HG03354 (cell line): Measurements from ENCODE around the gene SEMA6A.

Experiments used
- ATAC-seq: cut with Tn5 transposase; IDR thresholded peaks from one replicate; pipeline ENCODE4 v1.9.1; 2021; ENCODE audit warnings: mild to moderate bottlenecking; ENCODE audit not compliant: unreplicated experiment, poor library complexity, severe bottlenecking

The SEMA6A gene

DNA sequence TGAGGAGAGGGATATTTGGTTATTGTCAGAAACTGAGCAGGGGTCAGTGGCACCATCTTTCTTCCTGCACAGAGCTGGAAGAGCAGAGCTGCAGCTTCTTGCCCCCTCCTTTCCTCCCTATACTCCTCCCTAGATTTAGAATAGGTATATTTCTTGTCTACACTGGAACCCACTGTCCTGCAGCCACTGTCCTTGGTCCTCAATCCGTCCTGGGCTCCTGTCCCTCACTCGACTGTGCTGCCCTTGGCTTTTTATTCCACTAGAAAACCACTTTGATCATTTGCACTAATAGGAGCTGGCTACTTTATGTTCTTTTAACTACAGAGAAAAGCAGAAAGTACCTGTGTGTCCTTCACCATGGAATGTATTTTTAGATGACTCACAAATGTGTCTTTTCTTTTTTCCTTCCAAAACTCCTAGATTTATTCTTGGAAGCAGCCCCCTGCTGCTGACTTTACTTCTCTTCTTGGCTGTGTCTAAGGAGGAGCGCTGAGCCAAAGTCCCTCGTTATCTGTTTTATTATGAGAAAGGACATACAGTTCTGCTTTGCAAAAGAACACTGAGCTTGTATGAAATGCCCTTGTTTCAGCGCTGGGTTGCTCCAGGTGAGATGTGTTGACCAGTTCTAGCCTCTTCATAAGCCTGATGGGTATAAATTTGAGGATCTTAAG is 150.9 kb downstream of the SEMA6A start:
- no peak for ATAC-seq

DNA sequence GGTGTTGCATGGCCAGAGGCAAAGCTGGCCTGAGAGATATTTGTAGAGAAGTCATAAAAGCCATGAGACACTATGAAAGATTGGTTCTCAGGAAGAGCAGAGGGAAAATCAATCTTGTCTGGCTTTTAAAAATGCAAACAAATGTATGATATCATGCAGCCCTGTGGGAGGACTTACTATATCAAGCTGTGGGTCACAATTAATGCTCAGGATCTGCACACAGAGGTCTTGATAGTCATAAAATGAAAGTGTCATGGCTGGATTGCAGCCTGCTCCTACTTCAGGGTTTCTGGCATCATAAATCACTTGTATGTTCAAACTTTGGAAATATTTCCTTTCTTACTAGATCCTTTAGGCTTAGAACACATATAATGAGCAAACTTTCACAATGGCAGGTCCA is 151.5 kb downstream of the SEMA6A start:
- no peak for ATAC-seq

DNA sequence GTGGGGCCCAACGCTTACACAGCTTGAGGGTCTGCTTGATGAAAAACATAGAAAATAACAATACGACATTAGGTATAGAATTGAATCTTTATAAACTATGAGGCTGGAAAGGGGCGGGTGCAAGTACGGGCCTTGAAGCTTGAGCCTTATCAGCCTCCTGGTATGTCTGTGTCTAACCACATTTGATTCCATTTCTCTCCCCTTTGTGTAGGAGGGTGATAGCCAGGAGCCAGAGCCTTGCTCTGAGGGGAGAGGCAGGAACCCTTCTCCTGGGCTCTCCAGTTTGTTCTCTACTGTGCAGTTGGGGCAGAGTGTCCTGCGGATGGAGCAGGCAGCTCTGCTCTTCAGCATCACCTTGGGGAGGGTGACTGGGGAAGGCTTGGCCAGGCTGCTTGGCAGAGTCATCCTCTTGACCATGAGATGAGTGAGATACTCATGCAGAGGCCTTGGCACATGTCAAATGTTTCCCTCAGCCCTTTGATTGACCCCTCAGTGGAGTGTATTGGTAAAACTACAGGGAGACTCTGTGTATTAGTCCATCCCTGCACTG is 153.5 kb downstream of the SEMA6A start:
- ATAC-seq = no peak

DNA sequence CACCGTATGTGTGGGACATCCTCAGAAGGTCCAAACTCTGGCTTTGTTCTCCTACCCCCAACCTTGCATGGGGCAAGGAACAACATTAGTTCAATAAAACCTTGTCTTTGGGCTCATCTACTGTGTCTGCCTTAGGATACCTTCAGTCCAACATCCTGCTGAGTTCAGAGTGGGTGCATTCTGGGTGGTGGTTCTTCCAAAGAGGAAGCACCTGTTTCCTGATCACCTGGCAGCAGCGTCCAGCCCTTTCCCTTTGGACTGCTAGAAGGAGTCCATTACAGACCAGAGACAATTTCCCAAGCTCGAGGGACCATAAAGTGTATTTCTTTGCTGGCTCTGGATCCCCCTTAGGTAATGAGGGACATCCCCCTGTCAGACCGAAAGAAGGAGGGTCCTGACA is 154.1 kb downstream of the SEMA6A start:
- ATAC-seq = no peak

DNA sequence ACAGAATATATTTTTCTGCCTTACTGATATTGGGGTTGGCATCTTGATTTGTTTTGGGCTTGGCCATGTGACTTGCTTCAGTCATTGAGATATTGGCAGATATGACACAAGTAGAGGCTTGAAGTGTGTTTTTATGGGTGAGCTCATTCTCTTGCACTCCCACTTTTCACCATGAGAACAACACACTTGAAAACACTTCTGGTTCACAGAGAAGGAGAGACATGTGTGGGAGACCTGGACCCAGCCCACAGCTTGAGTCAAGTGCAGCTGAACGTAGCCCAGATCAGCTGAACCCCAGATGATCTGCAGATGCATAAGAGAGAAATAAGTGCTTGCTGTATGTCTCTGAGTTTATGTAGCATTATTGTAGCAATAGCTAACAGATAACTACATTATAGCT is 155.4 kb downstream of the SEMA6A start:
- no peak for ATAC-seq

DNA sequence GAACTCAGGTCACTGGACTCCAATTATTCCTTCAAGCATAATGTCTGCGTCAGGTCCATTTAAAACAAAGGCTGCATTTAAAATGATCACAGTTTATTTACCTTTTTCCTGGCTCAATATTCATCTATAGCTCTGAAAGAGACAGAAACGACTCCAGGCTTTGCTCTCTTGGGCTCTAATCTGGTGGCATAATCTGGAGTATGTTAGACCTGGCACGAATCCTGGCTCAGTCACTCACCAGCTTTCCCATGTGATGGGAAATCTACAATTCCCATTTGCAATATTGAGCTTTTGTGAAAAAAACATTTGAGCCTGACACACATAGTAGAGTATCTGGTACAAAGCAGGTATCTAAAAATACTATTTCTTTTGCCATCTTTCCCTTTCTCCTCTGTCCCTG is 155.8 kb downstream of the SEMA6A start:
- ATAC-seq = no peak

DNA sequence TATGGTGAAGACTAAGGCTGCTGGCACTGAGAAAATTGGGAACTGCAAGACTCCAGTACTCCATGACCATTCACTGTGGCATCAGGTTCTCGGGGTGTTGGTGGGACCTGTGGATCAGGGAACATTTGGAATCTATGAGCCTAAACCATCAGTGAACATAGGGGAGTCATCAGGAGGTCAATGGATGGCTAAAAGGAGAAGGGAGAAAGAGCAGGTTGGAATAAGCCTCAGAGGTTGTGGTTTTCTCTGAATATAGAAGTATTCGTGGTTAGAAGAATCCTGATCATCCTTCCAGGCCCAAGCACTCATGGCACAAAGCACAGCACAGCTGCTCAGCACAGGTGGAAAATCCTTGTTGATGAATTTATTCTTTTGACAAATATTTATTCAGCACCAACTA is 156.6 kb downstream of the SEMA6A start:
- ATAC-seq = no peak

DNA sequence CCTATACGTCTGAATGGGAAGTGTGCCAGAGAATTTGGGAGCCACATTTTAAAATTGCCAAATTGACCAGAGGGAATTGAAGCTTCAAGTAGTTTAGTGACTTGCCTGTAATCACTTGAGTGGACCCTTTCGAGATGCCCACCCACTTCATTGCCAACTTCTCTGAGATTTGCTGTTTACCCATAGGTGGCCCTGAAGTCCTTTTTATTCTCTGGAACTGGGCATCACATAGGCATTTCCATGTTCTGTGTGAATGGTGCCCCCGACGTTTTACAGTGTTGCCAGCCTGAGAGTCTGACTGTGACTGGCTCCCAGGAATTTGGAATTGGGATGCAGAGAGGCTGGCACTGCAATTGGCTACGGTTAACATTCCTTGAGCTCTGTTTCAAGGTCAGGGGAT is 158.6 kb downstream of the SEMA6A start:
- ATAC-seq = no peak

DNA sequence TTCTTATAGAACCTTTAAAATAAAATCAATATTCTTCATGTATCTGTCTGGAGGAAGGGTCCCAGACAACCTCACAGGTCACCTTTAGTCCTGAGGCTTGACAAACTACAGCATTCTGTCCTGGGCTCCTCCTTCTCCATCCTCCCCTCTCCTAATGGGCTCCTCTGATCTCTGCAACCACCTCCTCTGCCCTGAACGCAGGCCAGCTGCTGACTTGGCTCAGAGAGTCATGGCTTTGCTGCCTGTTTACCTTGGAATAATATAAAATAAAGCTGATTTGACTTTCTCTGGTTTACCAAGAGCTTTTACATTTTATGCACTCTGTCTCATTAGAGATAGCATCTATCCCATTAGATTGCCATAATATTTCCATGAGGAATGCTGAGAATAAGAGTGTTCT is 159.4 kb downstream of the SEMA6A start:
- no peak for ATAC-seq

DNA sequence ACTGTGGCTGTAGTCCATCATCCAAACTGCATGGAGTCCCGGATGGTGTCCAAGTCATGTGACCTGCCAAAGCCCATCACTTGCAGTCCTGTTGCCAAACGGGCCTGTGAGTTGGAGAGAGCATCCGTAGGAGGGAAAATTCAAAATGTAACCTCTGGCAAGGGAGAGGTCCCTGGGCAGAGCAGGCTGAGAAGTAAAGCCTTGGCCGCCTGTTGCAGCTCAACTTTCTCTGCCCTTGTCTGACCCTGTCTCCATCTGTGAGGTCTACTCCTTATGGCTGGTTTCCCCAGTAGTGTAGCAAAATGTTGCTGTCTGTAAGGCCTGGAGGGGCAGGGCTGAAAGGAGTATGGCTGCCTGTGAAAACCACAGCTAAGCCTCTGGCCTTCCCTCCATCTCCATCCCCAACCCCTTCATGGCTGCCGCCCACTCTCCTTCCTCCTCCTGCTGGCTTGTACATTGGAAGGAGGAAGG is 163.5 kb downstream of the SEMA6A start:
- no peak for ATAC-seq

DNA sequence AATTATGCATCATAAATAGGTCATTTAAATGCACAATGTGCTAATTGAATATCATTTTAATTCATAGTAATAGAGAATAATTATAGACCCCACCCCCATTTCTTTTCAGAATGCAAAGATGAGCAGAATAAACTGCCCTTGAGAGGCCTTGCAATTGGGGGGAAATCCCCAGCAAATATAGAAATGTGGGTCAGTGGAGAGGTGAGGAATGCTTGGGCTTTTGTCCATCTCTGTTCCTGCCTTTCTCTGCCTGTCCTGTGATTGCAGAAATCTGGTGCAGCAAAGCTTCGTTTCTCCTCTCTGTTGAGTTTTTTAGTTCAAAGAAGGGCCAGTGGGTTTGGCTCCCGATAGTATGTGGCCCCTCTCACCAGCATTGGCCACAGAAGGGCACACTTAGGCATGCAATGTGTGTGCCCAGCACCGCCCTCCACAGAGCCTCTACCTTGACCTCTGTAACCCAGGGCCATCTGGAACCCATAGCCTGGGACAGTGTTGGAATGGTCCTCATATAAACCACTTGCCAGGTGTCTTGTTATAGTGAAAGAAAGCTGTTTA is 164.2 kb downstream of the SEMA6A start:
- ATAC-seq = no peak

DNA sequence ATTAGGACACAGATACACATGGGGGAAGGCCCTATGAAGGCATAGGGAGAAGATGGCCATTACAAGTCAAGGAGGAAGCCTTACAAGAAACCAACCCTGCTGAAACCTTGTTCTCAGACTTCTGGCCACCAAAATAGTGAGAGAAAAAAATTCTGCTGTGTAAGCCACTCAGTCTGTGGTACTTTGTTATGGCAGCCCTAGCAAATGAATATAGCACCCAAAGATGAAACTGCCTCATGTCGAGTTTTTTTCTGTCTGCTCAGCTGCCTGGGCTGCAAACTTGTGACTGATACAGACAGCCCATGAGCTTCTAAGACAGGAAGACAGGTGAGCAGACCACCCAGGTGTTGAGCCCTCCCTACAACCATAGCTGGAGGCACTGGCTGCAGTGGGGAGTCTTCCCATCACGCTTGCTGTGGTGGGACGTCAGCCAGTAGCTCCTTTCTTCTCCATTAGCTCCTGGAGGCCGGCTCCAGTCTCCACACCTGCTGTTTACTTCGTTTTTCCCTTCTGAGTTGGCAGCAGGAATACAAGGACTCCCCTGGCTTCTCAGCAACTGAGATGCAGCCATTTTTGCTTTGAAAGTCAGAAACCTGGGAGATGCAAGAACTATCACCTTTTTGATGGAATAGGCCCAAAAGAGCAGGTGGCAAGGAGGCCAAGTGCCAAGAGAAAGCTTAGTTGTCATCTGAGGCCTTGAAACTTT is 164.9 kb downstream of the SEMA6A start:
- no peak for ATAC-seq

DNA sequence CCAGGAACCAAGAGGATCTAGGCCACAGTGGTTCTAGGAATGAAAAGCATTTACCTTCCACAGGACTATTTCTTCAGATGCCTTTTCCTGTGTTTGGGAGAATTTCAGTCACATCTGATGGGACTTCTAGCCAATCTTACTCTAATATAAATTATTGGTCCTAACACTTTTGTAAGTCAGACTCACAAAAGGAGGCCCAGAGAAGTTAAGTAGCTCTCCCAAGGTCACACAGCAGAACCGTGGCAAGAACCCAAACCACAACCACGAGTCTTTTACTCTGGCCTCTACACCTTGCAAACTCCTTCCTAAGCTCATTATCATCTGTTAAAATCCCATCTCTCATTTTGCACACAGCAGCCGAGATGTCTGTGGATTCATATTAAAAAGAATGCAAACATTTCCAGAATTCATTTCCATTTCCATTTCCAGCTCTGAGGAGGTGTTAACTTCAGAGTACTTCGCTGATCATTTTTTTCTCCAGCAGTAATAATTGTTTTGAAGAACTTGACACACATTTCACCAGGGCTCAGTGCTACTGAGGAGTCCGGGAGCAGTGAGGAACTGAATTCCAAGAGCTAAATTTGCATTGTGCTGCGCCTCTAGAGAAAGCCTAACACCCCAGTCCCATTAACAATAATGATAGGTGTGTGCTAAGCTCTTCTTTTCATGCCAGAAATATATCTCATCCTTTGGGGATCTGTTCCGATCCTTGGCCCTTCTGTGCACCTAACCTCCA is 168.1 kb downstream of the SEMA6A start:
- ATAC-seq = no peak

DNA sequence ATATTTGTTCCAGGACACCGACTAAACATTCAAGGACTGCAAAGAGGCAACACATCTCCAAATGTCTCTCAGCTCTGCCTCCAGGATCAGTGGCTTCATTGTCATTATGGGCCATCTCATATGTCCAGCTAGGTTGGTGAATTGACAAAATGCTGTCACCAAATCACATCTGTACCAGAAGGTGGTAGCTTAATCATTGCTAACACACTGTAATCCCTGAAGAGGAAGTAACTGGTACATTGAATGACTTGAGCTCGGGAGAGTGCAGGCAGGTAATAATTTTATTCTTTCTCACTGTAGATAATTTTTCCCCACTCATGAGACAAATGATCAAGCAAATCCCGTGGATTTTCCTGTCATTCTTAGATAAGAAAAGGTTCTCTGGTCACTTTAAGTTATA is 169.8 kb downstream of the SEMA6A start:
- ATAC-seq = no peak

DNA sequence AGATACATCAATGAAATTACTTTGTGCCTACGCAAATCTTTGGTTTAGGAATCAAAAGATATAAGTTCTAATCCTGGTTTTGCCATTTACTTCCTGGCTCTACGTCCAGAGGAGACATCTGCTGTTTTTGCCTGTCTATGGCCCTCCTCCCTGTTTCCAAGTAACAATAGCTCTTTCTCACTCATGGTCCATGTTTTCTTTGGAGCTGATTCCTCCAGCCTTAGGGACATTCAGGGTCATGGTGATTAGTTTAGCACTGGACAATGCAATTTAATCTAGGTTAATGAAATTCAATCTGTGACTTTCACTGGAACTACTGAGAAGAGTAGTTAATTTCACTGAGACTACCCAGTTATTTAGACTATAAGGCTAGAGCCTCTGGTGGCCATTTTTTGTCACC is 170.6 kb downstream of the SEMA6A start:
- no peak for ATAC-seq

DNA sequence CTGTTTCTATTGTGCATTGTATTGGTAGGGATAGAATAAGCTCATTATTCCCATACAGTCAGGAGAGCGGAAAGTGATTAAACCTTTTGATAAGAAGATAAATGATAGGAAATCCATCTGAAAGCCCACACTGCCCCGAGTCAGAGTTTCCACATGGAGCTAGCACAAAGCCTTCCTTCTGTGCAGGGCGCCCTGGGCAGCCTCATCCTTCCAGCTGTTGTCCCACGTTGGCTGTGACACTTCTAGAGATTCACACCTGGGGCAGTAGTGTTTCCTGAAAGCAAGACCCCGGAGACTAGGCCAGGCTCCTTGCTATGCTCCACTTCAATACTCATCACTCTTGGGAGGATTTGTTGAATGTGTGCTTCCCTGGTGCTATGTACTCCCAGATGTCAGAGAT is 172.4 kb downstream of the SEMA6A start:
- no peak for ATAC-seq

DNA sequence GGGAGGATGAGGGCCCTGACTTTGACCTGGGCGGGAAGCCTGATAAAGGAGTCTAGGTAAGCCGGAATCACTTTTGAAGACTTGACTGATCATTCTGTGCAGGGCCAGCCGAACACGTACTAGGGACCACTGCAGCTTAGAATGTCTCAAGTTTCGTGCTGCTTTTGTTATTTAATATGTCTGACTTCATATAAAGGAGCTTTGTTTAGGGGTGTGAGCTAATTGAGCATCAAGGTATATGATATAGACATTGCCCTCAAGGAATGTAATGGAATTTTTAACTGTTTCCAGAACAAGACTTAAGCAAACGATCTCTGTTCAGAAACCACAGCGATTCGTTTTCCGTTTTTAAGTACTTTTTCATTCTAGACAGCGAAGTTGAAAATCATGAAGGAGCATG is 173.0 kb downstream of the SEMA6A start:
- no peak for ATAC-seq

DNA sequence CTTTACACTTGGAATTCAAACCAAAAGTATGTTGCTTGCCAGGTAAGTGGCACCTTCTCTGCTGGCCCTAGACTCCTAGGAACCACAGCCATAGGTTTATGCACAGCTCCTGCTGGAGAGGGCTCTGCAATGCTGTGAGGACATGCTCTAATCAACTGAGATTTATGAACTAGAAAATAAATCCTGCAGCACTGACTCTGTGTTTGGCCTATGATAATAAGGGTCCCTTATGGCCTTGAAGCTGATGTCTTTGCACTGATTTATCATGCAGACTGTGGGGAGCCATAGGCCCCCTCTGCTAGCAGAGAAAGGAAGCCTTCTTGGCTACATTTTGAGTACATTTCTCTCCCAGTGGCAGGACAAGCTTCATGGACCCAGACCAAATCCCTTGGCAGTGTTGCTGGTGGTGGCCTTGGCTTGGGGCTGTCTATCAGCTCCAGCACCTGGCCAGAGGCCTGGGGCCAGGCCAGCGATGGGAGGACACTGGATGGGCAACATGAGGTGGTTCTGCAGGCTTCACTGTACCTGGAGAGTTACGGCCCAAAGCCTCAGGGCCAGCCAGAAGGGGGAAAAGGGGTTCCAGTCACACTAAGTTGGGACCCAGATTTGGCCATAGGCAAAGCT is 178.0 kb downstream of the SEMA6A start:
- ATAC-seq = no peak

DNA sequence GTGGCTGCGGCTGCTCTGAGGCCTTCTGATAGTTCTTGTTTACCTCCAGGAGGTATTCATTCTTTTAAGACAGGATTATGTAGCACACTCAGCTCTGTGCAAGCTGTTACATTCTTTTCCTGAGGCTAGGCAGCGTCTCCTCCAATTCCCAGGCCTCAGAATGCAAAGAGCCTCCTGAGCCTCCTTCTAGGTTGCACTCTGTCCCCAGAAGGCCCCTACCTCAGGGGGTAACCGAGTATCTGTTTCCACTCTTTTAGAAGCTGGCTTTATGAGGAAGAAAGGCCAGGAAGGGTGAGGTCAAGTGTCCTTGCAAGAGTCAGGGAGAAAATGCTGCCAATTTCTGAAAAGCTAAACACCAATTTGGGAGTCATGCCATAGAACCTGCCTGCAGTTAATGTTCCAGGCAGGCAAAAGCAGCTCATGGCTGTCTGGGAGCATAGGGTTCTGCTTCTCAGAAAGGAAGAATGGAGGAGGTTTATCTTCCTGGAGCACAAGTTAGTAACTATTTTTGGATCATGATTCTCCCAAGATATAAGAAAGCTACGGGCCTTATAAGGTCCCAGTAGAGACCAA is 178.9 kb downstream of the SEMA6A start:
- no peak for ATAC-seq

DNA sequence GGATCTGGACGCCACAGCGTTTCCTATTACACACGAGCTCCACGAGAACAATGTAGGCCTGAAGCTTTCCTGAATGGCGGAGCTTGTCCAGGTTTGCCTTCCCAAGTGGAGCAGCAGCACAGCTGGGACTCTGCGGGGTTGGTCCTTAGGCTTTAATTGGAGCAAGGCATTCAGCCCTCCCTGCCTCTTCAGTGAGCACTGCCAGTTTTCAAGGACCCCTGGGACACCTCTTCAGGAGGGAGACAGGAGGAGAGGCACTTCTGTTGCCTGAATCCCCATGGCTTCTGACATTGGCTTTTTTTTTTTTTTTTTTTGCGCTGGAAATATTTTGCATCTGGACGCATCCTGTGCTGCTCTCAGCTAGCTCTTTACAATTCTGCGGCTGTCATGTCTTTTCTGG is 179.4 kb downstream of the SEMA6A start:
- ATAC-seq = no peak
